ENCODE data around the gene UCK1. TPM values are rescaled to one million over a fixed set of nuclear protein-coding genes. Genes with fewer than 3 reads are reported as not detected.
A peak's percentile ranks its signal among the peaks of the same experiment; 100 is the strongest.

UCK1 gene
- total and polyA plus RNA-seq, 2 of the 8 experiments (the other 6 are each of a cell fraction or from before 2014, with no cell fraction given) = 35.1 to 42.0 TPM

GRCh38 chr9:131545786-131546335, 14.8 kb upstream of the UCK1 start:
- DNase-seq (ENCODE audit: low read depth in 1 of 2, low spot score in 2 of 2) (peak in 1 of 2 experiments; percentile 75), FAIRE-seq (no peak)
- H2BK120ac ChIP-seq (replicated peaks; ENCODE audit: low read depth, low read length) = no peak overlapping the region
- no peaks in the 10 kb centered on the region for H4K20me1 ChIP-seq (replicated peaks in 1 of 2; ENCODE audit: control insufficient read depth in 1 of 2, insufficient read depth in 2 of 2, low read length in 2 of 2)
- H3K4me2 ChIP-seq (ENCODE audit: insufficient read depth in 1 of 2, low read depth in 2 of 2, low read length in 2 of 2) = peak overlapping the region; percentile 77 to 98
- no peak overlapping the region for H2BK5ac ChIP-seq (ENCODE audit: low read depth, low read length)
- H3K27me3 ChIP-seq (replicated peaks in 1 of 4; ENCODE audit: control insufficient read depth in 3 of 4, extremely low read depth in 1 of 4, insufficient read depth in 3 of 4, low read length in 3 of 4) = peaks cover 17 to 42% (median 33%) of the 10 kb centered on the region in 4 experiments
- no peak overlapping the region for H2BK20ac ChIP-seq (ENCODE audit: low read length)
- H3K14ac ChIP-seq (ENCODE audit: insufficient read length) = no peak overlapping the region
- H3K79me2 ChIP-seq (ENCODE audit: control insufficient read depth in 1 of 2, insufficient read depth in 2 of 2, low read length in 2 of 2) = no peaks in the 10 kb centered on the region
- no peak overlapping the region for H3K56ac ChIP-seq (replicated peaks; ENCODE audit: insufficient read length, low read depth, low read length)
- H2BK12ac ChIP-seq (ENCODE audit: low read depth, low read length) = no peak overlapping the region
- no peak overlapping the region for H4K91ac ChIP-seq (replicated peaks; ENCODE audit: insufficient read length, low read length)
- TF ChIP-seq ASH2L (IDR thresholded peaks at IDR 0.05; ENCODE audit: low read length) (no peak), POU5F1 (IDR thresholded peaks at IDR 0.05; ENCODE audit: low read depth, low read length) (no peak), BACH1 (IDR thresholded peaks at IDR 0.05; ENCODE audit: low read length) (peak; percentile 52), SUZ12 (IDR thresholded peaks at IDR 0.05; ENCODE audit: low read length) (peak; percentile 70), KDM4A (IDR thresholded peaks at IDR 0.05; ENCODE audit: low read depth, low read length, severe bottlenecking) (peak; percentile 22), SAP30 (IDR thresholded peaks at IDR 0.05; ENCODE audit: insufficient read depth, insufficient replicate concordance, low read length) (no peak)
- H3K23ac ChIP-seq (ENCODE audit: insufficient read length) = no peak overlapping the region
- peaks cover 16 to 25% of the 10 kb centered on the region in 2 experiments for H3K9me3 ChIP-seq (ENCODE audit: insufficient read depth in 2 of 2, low read depth in 1 of 2, low read length in 1 of 2)
- H3K4ac ChIP-seq (replicated peaks; ENCODE audit: insufficient read length, low read depth, low read length) = no peak overlapping the region
- 2% methylated on average over 18 of the region's 30 CpGs; no CpG with 5 or more reads in 1 of the 2 experiments for WGBS, 2 experiments (ENCODE audit: extremely low coverage in 1 of 2, insufficient coverage in 1 of 2, insufficient read length in 1 of 2, insufficient replicate concordance in 2 of 2, low coverage in 1 of 2, low lambda C conversion rate in 2 of 2, missing lambda C conversion rate in 1 of 2)
- H3K4me3 ChIP-seq (ENCODE audit: extremely low read depth in 1 of 4, insufficient read depth in 2 of 4, low read depth in 3 of 4, low read length in 4 of 4) = peak overlapping the region; percentile 36 to 68 (median 44)
- peaks cover 3% of the 10 kb centered on the region; the same call in 1 of the 2 replicates for H3K23me2 ChIP-seq (ENCODE audit: low read depth, low read length)
- no peak overlapping the region for H3K27ac ChIP-seq (ENCODE audit: low read depth, low read length)
- peaks cover 0 to 4% (median 3%) of the 10 kb centered on the region in 4 experiments; a peak in 3 of 7 replicates for H3K4me1 ChIP-seq (replicated peaks in 1 of 4; ENCODE audit: control insufficient read depth in 3 of 4, insufficient read depth in 4 of 4, low read length in 3 of 4)
- H4K5ac ChIP-seq (ENCODE audit: insufficient read length, low read depth, low read length) = no peak overlapping the region
- H4K8ac ChIP-seq (ENCODE audit: extremely low read depth, insufficient read depth, low read length) = peak overlapping the region; percentile 51; the same call in 1 of the 2 replicates
- H3K36me3 ChIP-seq (ENCODE audit: control insufficient read depth in 2 of 4, insufficient read depth in 4 of 4, low read length in 3 of 4) = no peaks in the 10 kb centered on the region
- H3K9ac ChIP-seq (replicated peaks in 1 of 4; ENCODE audit: extremely low read depth in 1 of 4, low read depth in 3 of 4, low read length in 3 of 4) = no peak overlapping the region
- ChIA-PET CTCF (ENCODE audit: partially characterized antibody) (interaction anchor here (0.8 to 2.2 kb wide), 5 partner anchors 14 to 209 kb away, joined by 3 to 10 read pairs (median 3); no protein-coding TSS in a partner anchor), POLR2A (ENCODE audit: partially characterized antibody) (interaction anchor here (0.5 to 1.8 kb wide), 8 partner anchors 14 to 214 kb away, joined by 3 to 6 read pairs (median 4); partner anchors contain the start of gene UCK1)
- H3K79me1 ChIP-seq (ENCODE audit: low read depth, low read length) = no peaks in the 10 kb centered on the region
- no peak overlapping the region; the same call in 1 of the 2 replicates for H3K18ac ChIP-seq (ENCODE audit: extremely low read depth, low read length)
- no peak overlapping the region for H2BK15ac ChIP-seq (ENCODE audit: low read length)
- H2AFZ ChIP-seq (ENCODE audit: low read length) = no peak overlapping the region; the same call in 1 of the 2 replicates
- no peak overlapping the region for H2AK5ac ChIP-seq (ENCODE audit: low read depth, low read length)

All from H1 (cell line).